ENCODE data around the gene FETUB. TPM values are rescaled to one million over a fixed set of nuclear protein-coding genes. Genes with fewer than 3 reads are reported as not detected.

The FETUB gene
- total RNA-seq, 2 experiments from 2014 or later: not detected

DNA sequence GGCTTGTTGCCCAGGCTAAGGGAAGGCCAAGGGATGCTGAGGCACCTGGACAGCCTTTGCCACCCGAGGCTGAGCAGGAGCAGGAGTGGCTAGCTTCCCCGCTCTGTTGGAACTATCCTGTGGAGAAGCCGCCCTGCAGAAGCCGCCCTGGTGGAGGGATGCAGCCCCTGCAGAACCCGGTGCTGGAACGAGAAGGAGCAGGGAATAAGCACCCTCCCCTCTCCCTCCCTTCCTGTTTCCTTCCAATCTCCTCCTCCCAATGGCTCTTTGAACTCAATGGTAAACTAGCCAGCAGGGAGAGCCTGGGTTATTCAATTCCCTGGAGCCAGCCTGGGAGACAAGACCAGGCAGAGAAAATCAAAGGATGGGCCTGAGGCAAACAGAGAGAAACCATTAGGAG, 13.8 kb downstream of the FETUB start:
- ChIA-PET POLR2A (no interaction called here), CTCF (no interaction called here)

DNA sequence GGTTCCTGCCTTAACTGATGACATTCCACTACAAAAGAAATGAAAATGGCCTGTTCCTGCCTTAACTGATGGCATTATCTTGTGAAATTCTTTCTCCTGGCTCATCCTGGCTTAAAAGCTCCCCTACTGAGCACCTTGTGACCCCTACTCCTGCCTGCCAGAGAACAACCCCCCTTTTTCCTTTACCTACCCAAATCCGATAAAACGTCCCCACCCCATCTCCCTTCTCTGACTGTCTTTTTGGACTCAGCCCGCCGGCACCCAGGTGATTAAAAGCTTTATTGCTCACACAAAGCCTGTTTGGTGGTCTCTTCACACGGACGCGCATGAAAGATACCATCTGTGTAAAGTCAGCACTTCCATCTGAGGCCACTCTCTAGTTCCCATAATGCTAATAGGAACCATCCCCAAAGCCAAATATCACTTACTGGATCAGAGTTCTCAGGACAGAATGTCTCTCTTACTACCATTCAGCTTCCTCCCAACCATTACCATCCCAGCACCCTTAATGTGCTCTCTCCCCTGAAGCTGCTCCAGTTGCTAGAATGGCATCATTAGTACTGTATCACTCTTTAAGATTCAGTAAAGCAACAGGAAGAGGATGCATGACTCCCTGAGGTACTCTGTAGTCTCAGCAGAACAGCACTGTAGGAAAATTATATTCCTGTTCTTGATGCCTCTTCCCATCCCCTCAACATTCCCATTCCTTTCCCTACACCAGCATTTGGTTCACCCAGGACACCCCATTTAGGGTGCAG, 23.3 kb downstream of the FETUB start:
- DNase-seq (no peak), ATAC-seq (ENCODE audit: poor library complexity) (no peak)
- no peak overlapping the region for H3K27ac ChIP-seq (ENCODE audit: low read depth in 1 of 2, low read length in 2 of 2)
- ChIA-PET POLR2A (no interaction called here), CTCF (no interaction called here)
- H3K4me3 ChIP-seq (ENCODE audit: low read length): no peak overlapping the region
- Mint-ChIP-seq H3K4me1 (ENCODE audit: low read depth) (no peaks in the 10 kb centered on the region), H3K9me3 (no peaks in the 10 kb centered on the region), H3K36me3 (ENCODE audit: low read depth) (no peaks in the 10 kb centered on the region), H3K27ac (no peak overlapping the region), H3K4me3 (no peak overlapping the region), H3K27me3 (peaks cover 7% of the 10 kb centered on the region)
- no peaks in the 10 kb centered on the region for H3K36me3 ChIP-seq (ENCODE audit: insufficient read depth, low read length)
- no peaks in the 10 kb centered on the region for H3K9me3 ChIP-seq (ENCODE audit: control insufficient read depth in 1 of 2, insufficient read depth in 1 of 2, low read length in 2 of 2)
- no peaks in the 10 kb centered on the region for H3K27me3 ChIP-seq (ENCODE audit: control insufficient read depth in 1 of 2, insufficient read depth in 2 of 2, low read length in 2 of 2)
- TF ChIP-seq, protein P1, sequence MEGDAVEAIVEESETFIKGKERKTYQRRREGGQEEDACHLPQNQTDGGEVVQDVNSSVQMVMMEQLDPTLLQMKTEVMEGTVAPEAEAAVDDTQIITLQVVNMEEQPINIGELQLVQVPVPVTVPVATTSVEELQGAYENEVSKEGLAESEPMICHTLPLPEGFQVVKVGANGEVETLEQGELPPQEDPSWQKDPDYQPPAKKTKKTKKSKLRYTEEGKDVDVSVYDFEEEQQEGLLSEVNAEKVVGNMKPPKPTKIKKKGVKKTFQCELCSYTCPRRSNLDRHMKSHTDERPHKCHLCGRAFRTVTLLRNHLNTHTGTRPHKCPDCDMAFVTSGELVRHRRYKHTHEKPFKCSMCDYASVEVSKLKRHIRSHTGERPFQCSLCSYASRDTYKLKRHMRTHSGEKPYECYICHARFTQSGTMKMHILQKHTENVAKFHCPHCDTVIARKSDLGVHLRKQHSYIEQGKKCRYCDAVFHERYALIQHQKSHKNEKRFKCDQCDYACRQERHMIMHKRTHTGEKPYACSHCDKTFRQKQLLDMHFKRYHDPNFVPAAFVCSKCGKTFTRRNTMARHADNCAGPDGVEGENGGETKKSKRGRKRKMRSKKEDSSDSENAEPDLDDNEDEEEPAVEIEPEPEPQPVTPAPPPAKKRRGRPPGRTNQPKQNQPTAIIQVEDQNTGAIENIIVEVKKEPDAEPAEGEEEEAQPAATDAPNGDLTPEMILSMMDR (IDR thresholded peaks at IDR 0.05): no peak
- intact Hi-C loops (cut with DNase I, micrococcal nuclease): no loop called here
- H3K4me1 ChIP-seq (ENCODE audit: insufficient read depth, low read length): no peaks in the 10 kb centered on the region

More for the DNA sequence above, 13.8 kb downstream of the FETUB start:
- Mint-ChIP-seq H3K4me3 (no peak overlapping the region), H3K36me3 (ENCODE audit: low read depth) (no peaks in the 10 kb centered on the region), H3K9me3 (no peaks in the 10 kb centered on the region), H3K27ac (no peak overlapping the region), H3K4me1 (ENCODE audit: low read depth) (no peaks in the 10 kb centered on the region), H3K27me3 (peaks cover 17% of the 10 kb centered on the region)
- no peaks in the 10 kb centered on the region for H3K4me1 ChIP-seq (ENCODE audit: insufficient read depth, low read length)
- no peak for ATAC-seq (ENCODE audit: poor library complexity)
- DNase-seq: no peak
- H3K27ac ChIP-seq (ENCODE audit: low read depth in 1 of 2, low read length in 2 of 2): no peak overlapping the region
- H3K4me3 ChIP-seq (ENCODE audit: low read length): no peak overlapping the region
- TF ChIP-seq, protein P1 (IDR thresholded peaks at IDR 0.05): no peak
- H3K36me3 ChIP-seq (ENCODE audit: insufficient read depth, low read length): no peaks in the 10 kb centered on the region
- intact Hi-C loops (cut with DNase I, micrococcal nuclease): no loop called here
- H3K9me3 ChIP-seq (ENCODE audit: control insufficient read depth in 1 of 2, insufficient read depth in 1 of 2, low read length in 2 of 2): peaks cover 0 to 4% of the 10 kb centered on the region in 2 experiments
- H3K27me3 ChIP-seq (ENCODE audit: control insufficient read depth in 1 of 2, insufficient read depth in 2 of 2, low read length in 2 of 2): peaks cover 0 to 1% of the 10 kb centered on the region in 2 experiments

DNA sequence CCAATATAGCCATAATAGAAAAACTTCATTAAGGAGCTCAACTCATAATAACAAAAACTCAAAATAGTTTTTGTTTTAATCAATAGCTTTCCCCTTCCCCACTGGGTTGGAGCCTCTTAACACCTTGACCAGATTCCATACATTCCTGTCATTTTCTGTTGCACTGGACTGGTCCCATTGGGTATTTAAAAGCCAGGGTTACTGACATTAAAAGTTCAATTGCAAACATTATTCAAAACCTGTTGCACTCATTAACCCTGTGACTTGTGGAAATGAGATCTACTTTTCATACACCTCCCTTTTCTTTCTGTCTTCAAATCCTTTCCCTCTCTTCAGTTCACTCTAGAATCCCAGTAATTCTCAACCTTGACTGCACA, 23.9 kb downstream of the FETUB start:
- TF ChIP-seq, protein P1 (IDR thresholded peaks at IDR 0.05): no peak
- Mint-ChIP-seq H3K36me3 (ENCODE audit: low read depth) (no peaks in the 10 kb centered on the region), H3K4me1 (ENCODE audit: low read depth) (no peaks in the 10 kb centered on the region), H3K9me3 (no peaks in the 10 kb centered on the region), H3K27ac (no peak overlapping the region), H3K27me3 (peaks cover 7% of the 10 kb centered on the region), H3K4me3 (no peak overlapping the region)
- intact Hi-C loops (cut with DNase I, micrococcal nuclease): no loop called here
- no peak for ATAC-seq (ENCODE audit: poor library complexity)
- Histone ChIP-seq H3K9me3 (ENCODE audit: control insufficient read depth in 1 of 2, insufficient read depth in 1 of 2, low read length in 2 of 2) (no peaks in the 10 kb centered on the region), H3K4me3 (ENCODE audit: low read length) (no peak overlapping the region), H3K27ac (ENCODE audit: low read depth in 1 of 2, low read length in 2 of 2) (no peak overlapping the region), H3K36me3 (ENCODE audit: insufficient read depth, low read length) (no peaks in the 10 kb centered on the region), H3K4me1 (ENCODE audit: insufficient read depth, low read length) (no peaks in the 10 kb centered on the region), H3K27me3 (ENCODE audit: control insufficient read depth in 1 of 2, insufficient read depth in 2 of 2, low read length in 2 of 2) (no peaks in the 10 kb centered on the region)
- ChIA-PET CTCF (no interaction called here), POLR2A (no interaction called here)
- DNase-seq: no peak

Data from CD4-positive, alpha-beta T cell (primary cell).